ENCODE data around the gene COPG1. TPM values are rescaled to one million over a fixed set of nuclear protein-coding genes. Genes with fewer than 3 reads are reported as not detected.
A peak's percentile ranks its signal among the peaks of the same experiment; 100 is the strongest.

The COPG1 gene
- total and polyA plus RNA-seq, 9 of the 15 experiments (the other 6 are each of a cell fraction or from before 2014, with no cell fraction given): 40.3 to 105 (median 62.4) TPM

- peak in 1 of 2 experiments; percentile 77; a peak in 2 of 4 replicates for TF ChIP-seq RCOR1 (IDR thresholded peaks at IDR 0.05; ENCODE audit: borderline replicate concordance in 1 of 2, low read depth in 2 of 2, low read length in 2 of 2)
- TF ChIP-seq IRF9 (tag; IDR thresholded peaks at IDR 0.05): no peak
- no peak for TF ChIP-seq CREB3L1 (IDR thresholded peaks at IDR 0.05; ENCODE audit: borderline replicate concordance, low read depth)
- TF ChIP-seq E2F5 (CRISPR knock-in tag; IDR thresholded peaks at IDR 0.05): no peak
- peak; percentile 51 for TF ChIP-seq HMGN3 (IDR thresholded peaks at IDR 0.05; ENCODE audit: borderline replicate concordance, extremely low read depth, insufficient read length, low read depth, low read length)
- no peak for TF ChIP-seq ELF2 (CRISPR knock-in tag; IDR thresholded peaks at IDR 0.05)
- no peak for TF ChIP-seq ILK (tag; IDR thresholded peaks at IDR 0.05; ENCODE audit: borderline replicate concordance, low read depth)
- peak; percentile 26; the same call in 1 of the 2 replicates for TF ChIP-seq FOXM1 (IDR thresholded peaks at IDR 0.05; ENCODE audit: low read depth)
- no peak for TF ChIP-seq FOXM1 (CRISPR knock-in tag; IDR thresholded peaks at IDR 0.05; ENCODE audit: low read depth)
- no peak for TF ChIP-seq ZNF740 (CRISPR knock-in tag; IDR thresholded peaks at IDR 0.05)
- no peak for TF ChIP-seq ZNF740 (tag; IDR thresholded peaks at IDR 0.05)
- TF ChIP-seq RFX5 (IDR thresholded peaks at IDR 0.05; ENCODE audit: low read depth, low read length): 0 out of 2 replicates have a peak, but pooled peaks have one; percentile 55
- TF ChIP-seq CXXC5 (CRISPR knock-in tag; IDR thresholded peaks at IDR 0.05): peak; percentile 68
- no peak for TF ChIP-seq ZNF436 (CRISPR knock-in tag; IDR thresholded peaks at IDR 0.05)
- TF ChIP-seq E2F6 (IDR thresholded peaks at IDR 0.05; ENCODE audit: borderline replicate concordance in 1 of 2, extremely low read depth in 1 of 2, insufficient read depth in 1 of 2, insufficient read length in 1 of 2, low read depth in 1 of 2, low read length in 1 of 2, poor library complexity in 1 of 2, severe bottlenecking in 1 of 2): peak in 1 of 2 experiments; percentile 3
- TF ChIP-seq HDGF (IDR thresholded peaks at IDR 0.05): no peak
- 0 out of 2 replicates have a peak, but pooled peaks have one; percentile 10 for TF ChIP-seq EP400 (IDR thresholded peaks at IDR 0.05)
- TF ChIP-seq NCOA2 (IDR thresholded peaks at IDR 0.05; ENCODE audit: partially characterized antibody in 2 of 2): no peak
- TF ChIP-seq NRF1 (conservative IDR thresholded peaks at IDR 0.05 in 1 of 2, IDR thresholded peaks at IDR 0.05 in 1 of 2): peak; percentile 74 to 79
- TF ChIP-seq BMI1 (IDR thresholded peaks at IDR 0.05; ENCODE audit: low read length): peak; percentile 88
- peak in 1 of 2 experiments; percentile 79; a peak in 3 of 4 replicates for TF ChIP-seq FOXA3 (CRISPR knock-in tag; conservative IDR thresholded peaks at IDR 0.05 in 1 of 2, IDR thresholded peaks at IDR 0.05 in 1 of 2)
Measured at GRCh38 chr3:129314386-129315222, 65.2 kb downstream of the COPG1 start (continued).

Measured in K562 (cell line).